Keratinocyte (primary cell): ENCODE data around the gene HAAO. TPM values are rescaled to one million over a fixed set of nuclear protein-coding genes. Genes with fewer than 3 reads are reported as not detected.

Experiments
- DNase-seq: peaks from one replicate; pipeline ENCODE4 v3.0.0-alpha.2; 2011; ENCODE audit warnings: low read depth, missing footprints, low spot score
- FAIRE-seq: peaks from 2 replicates; lab custom pipeline; 2011; peaks lifted over from hg19 to GRCh38; lab: Jason Lieb, UNC
- H2AFZ ChIP-seq: 2 replicates; pipeline ENCODE4 v1.6.0; 2012; ENCODE audit warnings: low read length, control low read depth, inconsistent platforms; ENCODE audit not compliant: control insufficient read depth
- H3K27ac ChIP-seq: 2 replicates; pipeline ENCODE4 v1.5.1; 2011; ENCODE audit warnings: low read length; ENCODE audit not compliant: control insufficient read depth, insufficient read depth
- H3K27me3 ChIP-seq: 3 replicates; pipeline ENCODE4 v1.6.0; 2011; ENCODE audit warnings: low read length; ENCODE audit not compliant: control insufficient read depth, insufficient read depth; ENCODE audit errors: extremely low read depth
- H3K36me3 ChIP-seq, 2 experiments: 2 replicates in 1 of 2; 3 replicates in 1 of 2; pipeline ENCODE4 v1.5.1; 2011; ENCODE audit warnings: low read length in 2 of 2, mild to moderate bottlenecking in 1 of 2; ENCODE audit not compliant: control insufficient read depth in 2 of 2, insufficient read depth in 2 of 2; ENCODE audit errors: extremely low read depth in 1 of 2
- H3K4me1 ChIP-seq: 3 replicates; pipeline ENCODE4 v1.5.1; 2011; ENCODE audit warnings: low read length; ENCODE audit not compliant: control insufficient read depth, insufficient read depth; ENCODE audit errors: extremely low read depth
- H3K4me2 ChIP-seq: 3 replicates; pipeline ENCODE4 v1.6.0; 2011; ENCODE audit warnings: low read depth, low read length; ENCODE audit not compliant: control insufficient read depth, insufficient read depth; ENCODE audit errors: extremely low read depth
- H3K4me3 ChIP-seq, 3 experiments: fragments of 200-600 bp in 1 of 3; sonication (generic) in 1 of 3; 2 replicates in 2 of 3; 3 replicates in 1 of 3; pipeline ENCODE4 v1.5.1; 2011 to 2016; ENCODE audit warnings: low read length in 3 of 3, mild to moderate bottlenecking in 3 of 3, control low read depth in 2 of 3, inconsistent platforms in 1 of 3, low read depth in 1 of 3, mixed read lengths in 1 of 3, mixed run types in 1 of 3, moderate library complexity in 1 of 3; ENCODE audit not compliant: control insufficient read depth in 2 of 3, insufficient read depth in 2 of 3; ENCODE audit errors: extremely low read depth in 1 of 3
- H3K79me2 ChIP-seq: 2 replicates; pipeline ENCODE4 v1.6.0; 2012; ENCODE audit warnings: low read length; ENCODE audit not compliant: control insufficient read depth, insufficient read depth
- H3K9ac ChIP-seq: 3 replicates; pipeline ENCODE4 v1.6.0; 2011; ENCODE audit warnings: low read length; ENCODE audit not compliant: control insufficient read depth, insufficient read depth; ENCODE audit errors: extremely low read depth
- H3K9me1 ChIP-seq: 3 replicates; pipeline ENCODE4 v1.6.0; 2011; ENCODE audit warnings: low read length; ENCODE audit not compliant: control insufficient read depth, insufficient read depth; ENCODE audit errors: extremely low read depth
- H3K9me3 ChIP-seq: 2 replicates; pipeline ENCODE4 v1.5.1; 2012; ENCODE audit warnings: low read depth, low read length; ENCODE audit not compliant: control insufficient read depth
- H4K20me1 ChIP-seq: 3 replicates; pipeline ENCODE4 v1.6.0; 2011; ENCODE audit warnings: low read length; ENCODE audit not compliant: control insufficient read depth, insufficient read depth; ENCODE audit errors: extremely low read depth
- CTCF ChIP-seq, 3 experiments: IDR thresholded peaks in 1 of 3; conservative IDR thresholded peaks in 1 of 3; optimal IDR thresholded peaks in 1 of 3; 2 replicates in 2 of 3; 3 replicates in 1 of 3; pipeline versions ENCODE3 to v1.5.1; 2011; ENCODE audit warnings: low read length in 3 of 3, mild to moderate bottlenecking in 3 of 3, moderate library complexity in 2 of 3, control low read depth in 1 of 3, inconsistent platforms in 1 of 3; ENCODE audit not compliant: insufficient read depth in 2 of 3; ENCODE audit errors: extremely low read depth in 1 of 3
- EZH2 ChIP-seq: IDR thresholded peaks from one replicate; pipeline ENCODE4 v1.6.1; 2012; ENCODE audit warnings: inconsistent platforms, mild to moderate bottlenecking, low read length, moderate library complexity
- dilution Hi-C: fragments of 300-500 bp; cut with MboI; formaldehyde crosslinking; loops from one replicate; pipeline ENCODE4 v1.7.0; 2020; ENCODE audit warnings: low sequenced_read_pairs; ENCODE audit not compliant: extremely low pct_ligation_motif_present
- polyA plus RNA-seq, 5 experiments: library from polyadenylated mRNA; depleted of rRNA in 3 of 5; stranded (reverse) in 3 of 5; stranded (forward) in 1 of 5; unstranded in 1 of 5; fragments of >200 nt; gene quantifications; 1 replicate in 1 of 5; 2 replicates in 3 of 5; 3 replicates in 1 of 5; pipeline versions ENCODE4 v1.2.1 to v1.2.3, GENCODE V29; 2011 to 2012; ENCODE audit warnings: missing spikeins in 2 of 5, low read depth in 1 of 5, low replicate concordance in 1 of 5

The HAAO gene
- polyA plus RNA-seq, 1 donor (not counting 4 experiments of a cell fraction or from before 2014, with no cell fraction given) = 0.08 TPM

GRCh38 chr2:42743659-42743990, 48.8 kb downstream of the HAAO start:
- Histone ChIP-seq H3K36me3 (no peaks in the 10 kb centered on the region), H4K20me1 (no peaks in the 10 kb centered on the region), H3K4me3 (no peak overlapping the region), H3K9me3 (no peaks in the 10 kb centered on the region), H3K4me1 (no peaks in the 10 kb centered on the region), H3K9me1 (no peaks in the 10 kb centered on the region), H3K79me2 (no peaks in the 10 kb centered on the region), H3K27ac (no peak overlapping the region), H3K9ac (no peak overlapping the region), H3K4me2 (no peak overlapping the region), H2AFZ (no peak overlapping the region), H3K27me3 (no peaks in the 10 kb centered on the region)
- TF ChIP-seq CTCF (optimal IDR thresholded peaks at IDR 0.05 in 1 of 3, IDR thresholded peaks at IDR 0.05 in 1 of 3, conservative IDR thresholded peaks at IDR 0.05 in 1 of 3; ENCODE audit: extremely low read depth in 1 of 3, insufficient read depth in 2 of 3, low read length in 3 of 3) (no peak), EZH2 (no peak)
- FAIRE-seq (no peak), DNase-seq (no peak)
- dilution Hi-C loops = no loop called here

- no peaks in the 10 kb centered on the region for H3K9me3 ChIP-seq
- FAIRE-seq = no peak
- H3K79me2 ChIP-seq = no peaks in the 10 kb centered on the region
- no peak overlapping the region for H3K4me2 ChIP-seq
- H3K9me1 ChIP-seq = no peaks in the 10 kb centered on the region
- no peak overlapping the region for H3K27ac ChIP-seq
- TF ChIP-seq EZH2 (no peak), CTCF (optimal IDR thresholded peaks at IDR 0.05 in 1 of 3, IDR thresholded peaks at IDR 0.05 in 1 of 3, conservative IDR thresholded peaks at IDR 0.05 in 1 of 3; ENCODE audit: extremely low read depth in 1 of 3, insufficient read depth in 2 of 3, low read length in 3 of 3) (no peak)
- H3K4me3 ChIP-seq = no peak overlapping the region
- no peaks in the 10 kb centered on the region for H4K20me1 ChIP-seq
- H2AFZ ChIP-seq = no peak overlapping the region
- H3K4me1 ChIP-seq = no peaks in the 10 kb centered on the region
- no peaks in the 10 kb centered on the region for H3K36me3 ChIP-seq
- H3K27me3 ChIP-seq = no peaks in the 10 kb centered on the region
- dilution Hi-C loops = no loop called here
- no peak overlapping the region for H3K9ac ChIP-seq
- DNase-seq = no peak
Observed at GRCh38 chr2:42742740-42743658, 49.4 kb downstream of the HAAO start.
